GM10248 (cell line): ENCODE measurements around the gene AEN.

Source experiments
- CTCF ChIA-PET: fragments of 300-600 bp; sonication (Branson Sonifier 250); formaldehyde crosslinking; extraction: SDS; loops from one replicate; lab custom pipeline; 2021; ENCODE audit warnings: antibody characterized with exemption; lab: Yijun Ruan, JAX
- POLR2A ChIA-PET: fragments of 350-650 bp; sonication (Branson Sonifier 250); formaldehyde crosslinking; extraction: SDS; loops from one replicate; lab custom pipeline; 2020; ENCODE audit warnings: antibody characterized with exemption; lab: Yijun Ruan, JAX
- DNase-seq: peaks from one replicate; pipeline ENCODE4 v3.0.0; 2012; ENCODE audit errors: extremely low spot score
- CTCF ChIP-seq: IDR thresholded peaks from 2 replicates; pipeline ENCODE4 v1.5.1; 2012; ENCODE audit warnings: mild to moderate bottlenecking, low read depth; ENCODE audit errors: extremely low read depth, missing control alignments, control extremely low read depth

Gene AEN

GRCh38 chr15:88658972-88659931, 38.1 kb downstream of the AEN start:
- POLR2A ChIA-PET = no interaction called here
- no peak for TF ChIP-seq CTCF
- DNase-seq = no peak
- CTCF ChIA-PET = interaction anchor here (1.2 to 3.3 kb wide), 5 partner anchors 12 to 176 kb away, joined by 4 to 17 read pairs (median 5); no protein-coding TSS in a partner anchor

GRCh38 chr15:88661041-88661700, 40.0 kb downstream of the AEN start:
- ChIA-PET POLR2A (no interaction called here), CTCF (interaction anchor here (0.9 kb wide), 1 partner anchor 37 kb away, joined by 3 read pairs; no protein-coding TSS in a partner anchor)
- DNase-seq = no peak
- no peak for TF ChIP-seq CTCF

GRCh38 chr15:88661761-88662556, 40.8 kb downstream of the AEN start:
- ChIA-PET POLR2A (no interaction called here), CTCF (interaction anchor here (0.9 to 1.5 kb wide), 2 partner anchors 37 to 173 kb away, joined by 3 read pairs; no protein-coding TSS in a partner anchor)
- TF ChIP-seq CTCF = no peak
- no peak for DNase-seq

- TF ChIP-seq CTCF = no peak
- CTCF ChIA-PET = interaction anchor here (0.7 to 4.2 kb wide), 5 partner anchors 19 to 188 kb away, joined by 3 to 25 read pairs (median 5); no protein-coding TSS in a partner anchor
- POLR2A ChIA-PET = interaction anchor here (0.6 kb wide), 1 partner anchor 668 kb away, joined by 3 read pairs; no protein-coding TSS in a partner anchor
- DNase-seq = no peak
Observed at GRCh38 chr15:88663141-88663621, 42.0 kb downstream of the AEN start.

DNA sequence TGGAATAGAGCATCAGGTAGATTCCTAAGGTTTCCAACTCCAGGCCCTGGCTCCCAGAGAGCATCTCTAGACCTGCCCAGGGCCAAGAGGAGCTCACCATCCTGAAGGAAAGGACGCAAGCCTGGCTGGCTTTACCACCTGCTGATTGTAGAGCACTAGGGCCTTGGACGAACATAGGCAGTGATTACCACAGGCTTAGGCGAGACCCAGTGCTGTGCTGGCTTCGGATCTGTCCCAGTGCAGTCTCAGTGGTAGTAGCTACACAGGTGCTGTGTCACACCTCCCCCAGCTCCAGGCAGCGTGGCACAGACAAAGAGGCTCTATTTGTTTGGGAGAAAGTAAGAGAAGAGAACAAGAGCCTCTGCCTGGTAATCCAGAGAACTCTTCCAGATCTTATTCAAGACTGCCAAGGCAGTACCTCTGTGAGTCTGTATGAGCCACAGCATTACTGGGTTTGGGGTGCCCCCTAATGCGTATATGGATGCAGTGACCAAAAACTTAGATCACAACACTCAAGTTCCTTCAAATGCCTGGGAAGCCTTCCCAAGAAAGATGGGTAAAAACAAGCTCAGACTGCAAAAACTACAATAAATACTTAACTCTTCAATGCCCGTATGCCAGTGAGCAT, 43.1 kb downstream of the AEN start:
- CTCF ChIA-PET = interaction anchor here (0.7 to 4.2 kb wide), 8 partner anchors 9 to 196 kb away, joined by 3 to 25 read pairs (median 4); no protein-coding TSS in a partner anchor

More for the DNA sequence above, 43.1 kb downstream of the AEN start:
- TF ChIP-seq CTCF = peak; percentile 33
- POLR2A ChIA-PET = no interaction called here
- DNase-seq = no peak
